Colonic mucosa (tissue), 4 donors: ENCODE measurements around the gene IDUA. TPM values are rescaled to one million over a fixed set of nuclear protein-coding genes. Genes with fewer than 3 reads are reported as not detected.
"Not testable (repeated sequence)": the region's sequence is repeated elsewhere in the genome, so short reads cannot be mapped to it uniquely, and the experiment has no call there.

Source experiments
- DNase-seq: peaks from one replicate; pipeline ENCODE4 v3.0.0-alpha.2; 2020
- H3K27ac ChIP-seq: fragments of 200-600 bp; one replicate; pipeline ENCODE4 v1.8.0; 2021
- H3K27me3 ChIP-seq: fragments of 200-600 bp; one replicate; pipeline ENCODE4 v1.8.0; 2021
- H3K36me3 ChIP-seq: fragments of 200-600 bp; one replicate; pipeline ENCODE4 v1.8.0; 2021
- H3K4me1 ChIP-seq: fragments of 200-600 bp; one replicate; pipeline ENCODE4 v1.8.0; 2021; ENCODE audit warnings: mild to moderate bottlenecking
- H3K4me3 ChIP-seq: fragments of 200-600 bp; one replicate; pipeline ENCODE4 v1.8.0; 2021
- H3K9ac ChIP-seq, 2 donors: one replicate each; pipeline ENCODE4 v1.7.0; 2013; ENCODE audit warnings: control low read depth in 2 of 2, low read depth in 2 of 2, low read length in 2 of 2
- H3K9me3 ChIP-seq: fragments of 200-600 bp; one replicate; pipeline ENCODE4 v1.8.0; 2021
- CTCF ChIP-seq: fragments of 200-600 bp; IDR thresholded peaks from one replicate; pipeline ENCODE4 v1.8.0; 2022; ENCODE audit warnings: antibody characterized with exemption, mild to moderate bottlenecking
- intact Hi-C: fragments of 100-400 bp; cut with DNase I; formaldehyde crosslinking; loops from one replicate; pipeline ENCODE4 v1.14.1; 2022
- total RNA-seq, 2 donors: library from RNA; stranded (reverse); fragmentation: NEBNext Ultra II Directional in 1 of 2; extraction: Animal tissue kit (Norgen Biotek cat#: 25700) in 1 of 2; gene quantifications; one replicate each; pipeline ENCODE4 v1.2.1, GENCODE V29; 2021
- donor health status: healthy.
- donor health status: DM: no; HTN: no; CAD: no.
- donor health status: DM: no; HTN: no; CAD: no.

Gene IDUA
- total RNA-seq, 2 donors from 2014 or later, result 18.8 to 22.4 TPM

DNA sequence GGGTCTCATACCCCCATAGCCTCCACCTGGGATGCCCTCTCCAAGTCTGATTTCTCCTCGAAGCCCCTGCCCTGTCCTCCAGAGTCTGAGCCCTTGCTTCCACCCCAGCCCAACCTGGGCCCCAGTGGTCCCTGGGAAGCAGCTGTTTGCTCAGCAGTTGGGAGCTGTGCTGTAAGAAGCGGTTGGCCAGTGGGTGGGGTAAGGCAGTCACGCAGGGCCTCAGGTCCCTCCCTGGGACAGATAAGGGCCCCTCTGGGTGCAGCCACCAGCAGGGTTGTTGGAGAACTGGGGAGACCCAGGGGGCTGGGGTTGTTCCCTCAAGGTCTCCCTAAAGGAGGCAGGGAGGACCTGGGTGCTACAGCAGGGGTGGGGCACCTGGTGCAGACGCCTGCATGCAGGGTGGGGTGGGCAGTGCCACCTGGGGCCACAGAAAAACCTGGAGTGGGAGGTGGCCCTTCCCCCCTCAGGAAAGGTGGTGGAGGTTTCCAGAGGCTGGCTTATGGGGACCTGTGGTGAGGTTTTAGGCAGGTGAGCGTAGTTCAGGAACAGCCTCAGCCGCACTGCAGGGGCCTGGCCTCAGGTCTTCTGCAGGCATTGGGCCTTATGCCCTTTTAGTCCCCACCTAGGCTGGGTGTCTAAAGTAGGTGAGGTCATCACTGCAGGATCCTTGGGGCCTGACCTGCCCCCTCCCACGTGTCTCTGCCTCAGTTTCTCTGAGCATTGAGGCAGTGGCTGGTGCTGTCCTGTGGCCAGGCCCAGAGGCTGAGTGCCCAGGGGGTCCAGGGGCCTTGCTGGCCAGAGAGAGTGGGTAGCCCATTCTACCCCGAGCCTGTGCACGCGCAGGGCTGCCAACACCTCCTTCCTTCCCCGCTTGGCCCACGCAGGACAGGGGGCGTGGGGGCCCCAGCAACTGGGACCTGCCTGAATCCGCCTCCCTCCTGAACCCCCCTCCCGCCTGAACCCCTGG, 9.5 kb downstream of the IDUA start:
- no peak for DNase-seq

DNA sequence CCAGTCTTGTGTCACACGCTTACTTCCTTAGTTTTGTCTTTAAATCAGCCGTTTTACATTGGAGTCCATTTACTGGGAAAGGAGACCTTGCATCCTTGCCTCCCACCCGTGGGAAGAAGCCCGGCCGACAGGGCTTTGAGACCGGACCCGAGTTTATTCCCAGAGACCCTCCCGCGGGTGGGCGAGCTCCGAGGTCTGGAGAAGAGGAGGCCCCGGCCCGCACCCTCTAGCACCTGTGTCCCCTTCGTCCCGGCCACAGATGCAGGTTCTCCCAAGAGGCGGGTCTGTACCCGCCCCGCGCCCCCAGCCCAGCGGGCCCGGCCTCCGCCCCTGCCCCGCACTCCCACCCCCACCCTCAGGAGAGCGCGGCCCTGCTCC, 10.1 kb downstream of the IDUA start:
- peaks cover 42% of the 10 kb centered on the region for H3K27me3 ChIP-seq
- DNase-seq, result no peak
- intact Hi-C loops, result no loop called here
- no peak overlapping the region for H3K27ac ChIP-seq
- no peaks in the 10 kb centered on the region for H3K36me3 ChIP-seq
- H3K9ac ChIP-seq, result no peak overlapping the region
- no peak overlapping the region for H3K4me3 ChIP-seq
- peaks cover 9% of the 10 kb centered on the region for H3K4me1 ChIP-seq
- TF ChIP-seq CTCF, result no peak
- H3K9me3 ChIP-seq, result no peaks in the 10 kb centered on the region

More for the DNA sequence above, 9.5 kb downstream of the IDUA start:
- Histone ChIP-seq H3K27me3 (peaks cover 35% of the 10 kb centered on the region), H3K4me1 (peaks cover 8% of the 10 kb centered on the region), H3K27ac (no peak overlapping the region), H3K4me3 (no peak overlapping the region), H3K36me3 (no peaks in the 10 kb centered on the region), H3K9ac (no peak overlapping the region), H3K9me3 (no peaks in the 10 kb centered on the region)
- intact Hi-C loops, result no loop called here
- TF ChIP-seq CTCF, result no peak

GRCh38 chr4:997375-998071, 10.7 kb downstream of the IDUA start:
- Histone ChIP-seq H3K4me3 (no peak overlapping the region), H3K27me3 (peaks cover 47% of the 10 kb centered on the region), H3K27ac (no peak overlapping the region), H3K36me3 (no peaks in the 10 kb centered on the region), H3K4me1 (peaks cover 14% of the 10 kb centered on the region), H3K9me3 (no peaks in the 10 kb centered on the region), H3K9ac (no peak overlapping the region)
- no peak for DNase-seq
- intact Hi-C loops, result no loop called here
- TF ChIP-seq CTCF, result no peak

DNA sequence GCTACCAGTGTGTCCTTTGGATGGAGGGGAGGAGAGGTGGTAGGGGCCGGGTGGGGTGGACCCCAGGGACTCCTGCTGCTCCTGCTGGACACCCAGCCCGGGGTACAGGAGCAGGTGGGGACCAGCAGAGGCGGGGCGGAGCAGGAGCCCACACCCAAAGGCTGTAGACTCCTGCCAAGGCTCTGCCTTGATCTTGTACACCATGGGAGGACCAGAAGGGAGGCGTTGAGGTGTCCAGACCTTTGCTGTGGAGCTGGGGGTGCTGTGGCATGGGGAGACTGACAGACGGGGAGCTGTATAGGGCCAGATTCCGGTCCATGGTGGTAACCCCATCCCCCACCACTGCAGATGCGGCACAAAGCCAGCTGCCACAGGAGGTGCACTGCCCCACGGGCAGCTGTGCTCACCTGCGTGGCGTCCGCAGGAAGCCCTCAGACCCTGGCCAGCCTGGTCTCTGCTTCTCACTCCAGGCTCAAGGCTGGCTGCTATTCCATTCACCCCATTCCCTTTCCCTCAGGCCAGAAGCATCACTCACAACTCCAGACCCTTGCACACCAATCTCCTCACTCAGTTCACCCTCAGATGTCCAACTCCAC, 11.3 kb downstream of the IDUA start:
- Histone ChIP-seq H3K36me3 (no peaks in the 10 kb centered on the region), H3K27me3 (peaks cover 54% of the 10 kb centered on the region), H3K27ac (no peak overlapping the region), H3K9me3 (no peaks in the 10 kb centered on the region), H3K9ac (no peak overlapping the region), H3K4me1 (peaks cover 18% of the 10 kb centered on the region), H3K4me3 (no peak overlapping the region)
- no peak for TF ChIP-seq CTCF
- intact Hi-C loops, result no loop called here
- DNase-seq, result no peak

DNA sequence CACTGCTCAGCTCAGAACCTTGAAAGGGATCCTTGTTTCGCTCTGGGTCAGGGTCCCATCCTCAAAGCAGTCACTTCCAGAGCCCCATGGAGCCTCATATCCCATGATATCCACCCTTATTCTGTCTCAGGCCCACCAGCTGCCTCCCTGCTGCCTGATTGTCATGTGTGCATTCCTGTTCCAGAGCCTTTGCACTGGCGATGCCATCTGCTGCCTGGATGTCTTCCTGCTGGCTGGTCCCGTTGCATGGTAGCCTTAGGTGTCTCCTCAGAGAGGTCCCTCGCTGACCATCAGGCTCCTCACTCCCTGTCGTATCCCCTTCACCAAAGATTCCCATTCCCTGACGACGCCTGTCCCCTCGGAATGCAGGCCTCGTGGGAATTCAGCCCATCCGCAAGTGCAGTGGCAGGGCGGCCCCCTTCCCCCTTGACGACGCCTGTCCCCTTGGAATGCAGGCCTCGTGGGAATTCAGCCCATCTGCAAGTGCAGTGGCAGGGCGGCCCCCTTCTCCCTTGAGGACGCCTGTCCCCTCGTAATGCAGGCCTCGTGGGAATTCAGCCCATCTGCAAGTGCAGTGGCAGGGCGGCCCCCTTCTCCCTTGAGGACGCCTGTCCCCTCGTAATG, 12.5 kb downstream of the IDUA start:
- intact Hi-C loops, DNase-seq: not testable (repeated sequence)
- H3K27me3 ChIP-seq, result peaks cover 65% of the 10 kb centered on the region

More for the DNA sequence above, 12.5 kb downstream of the IDUA start:
- not testable (repeated sequence) for H3K9ac ChIP-seq, H3K4me3 ChIP-seq, H3K9me3 ChIP-seq, H3K27ac ChIP-seq, H3K36me3 ChIP-seq
- peaks cover 18% of the 10 kb centered on the region for H3K4me1 ChIP-seq
